Panc1 (cell line): ENCODE results near the gene RFX2. TPM values are rescaled to one million over a fixed set of nuclear protein-coding genes. Genes with fewer than 3 reads are reported as not detected.

Experiments used
- ATAC-seq: fragments of 200-7000 bp; cut with Tn5 transposase; 2 replicates; pipeline ENCODE4 v1.9.1; 2020; ENCODE audit warnings: mild to moderate bottlenecking, moderate library complexity
- BruUV-seq: library from RNA; stranded (reverse); fragments of 400-500 nt; replicated peaks from 2 replicates; lab custom pipeline; 2021; lab: Mats Ljungman, UMichigan
- CTCF ChIA-PET: fragments of 300-600 bp; sonication (Branson Sonifier 250); formaldehyde crosslinking; loops from one replicate; lab custom pipeline; 2022; ENCODE audit warnings: antibody characterized with exemption; lab: Charles Lee
- POLR2A ChIA-PET: fragments of 300-600 bp; sonication (Branson Sonifier 250); formaldehyde crosslinking; loops from one replicate; lab custom pipeline; 2022; ENCODE audit warnings: antibody characterized with exemption; lab: Charles Lee
- DNase-seq: peaks from one replicate; pipeline ENCODE4 v3.0.0-alpha.2; 2010; ENCODE audit warnings: low read depth, low spot score
- H3K27ac ChIP-seq: 2 replicates; pipeline ENCODE4 v1.5.1; 2011; ENCODE audit warnings: mild to moderate bottlenecking, low read length, inconsistent platforms
- H3K27me3 ChIP-seq: fragments of 200-500 bp; sonication (Bioruptor generic); 2 replicates; pipeline ENCODE4 v1.6.0; 2014; ENCODE audit warnings: low read length, inconsistent platforms; ENCODE audit not compliant: control insufficient read depth, insufficient read depth
- H3K36me3 ChIP-seq: fragments of 200-500 bp; sonication (Bioruptor generic); 2 replicates; pipeline ENCODE4 v1.5.1; 2014; ENCODE audit warnings: inconsistent platforms, mild to moderate bottlenecking, low read length, moderate library complexity; ENCODE audit not compliant: control insufficient read depth, insufficient read depth
- H3K4me1 ChIP-seq: 2 replicates; pipeline ENCODE4 v1.5.1; 2011; ENCODE audit warnings: inconsistent platforms, mild to moderate bottlenecking, low read length, moderate library complexity; ENCODE audit not compliant: control insufficient read depth, insufficient read depth
- H3K4me3 ChIP-seq, 2 experiments: 2 replicates each; pipeline ENCODE4 v1.5.1; 2011 to 2012; ENCODE audit warnings: low read depth in 2 of 2, low read length in 2 of 2, mild to moderate bottlenecking in 2 of 2, inconsistent platforms in 1 of 2, moderate library complexity in 1 of 2
- H3K9me3 ChIP-seq: fragments of 200-500 bp; sonication (Bioruptor generic); 2 replicates; pipeline ENCODE4 v1.5.1; 2014; ENCODE audit warnings: low read depth, mild to moderate bottlenecking, inconsistent platforms, low read length, moderate library complexity; ENCODE audit not compliant: control insufficient read depth, insufficient read depth
- CTCF ChIP-seq: fragments of 450-650 bp; IDR thresholded peaks from 2 replicates; pipeline ENCODE4 v1.5.1; 2017; ENCODE audit warnings: mild to moderate bottlenecking
- POLR2AphosphoS5 ChIP-seq: IDR thresholded peaks from 2 replicates; pipeline ENCODE4 v1.6.1; 2012; ENCODE audit warnings: mild to moderate bottlenecking, low read depth, low read length, moderate library complexity
- REST ChIP-seq, 2 experiments: IDR thresholded peaks; 2 replicates each; pipeline ENCODE4 v1.6.1; 2011 to 2012; ENCODE audit warnings: low read depth in 2 of 2, control low read depth in 1 of 2, low read length in 1 of 2, mild to moderate bottlenecking in 1 of 2, moderate library complexity in 1 of 2; ENCODE audit not compliant: insufficient read depth in 1 of 2
- SIN3A ChIP-seq: IDR thresholded peaks from 2 replicates; pipeline ENCODE4 v1.6.1; 2012; ENCODE audit warnings: low read depth, mild to moderate bottlenecking, low read length, moderate library complexity, borderline replicate concordance; ENCODE audit not compliant: insufficient read depth
- TCF7L2 ChIP-seq: IDR thresholded peaks from 2 replicates; pipeline ENCODE4 v1.6.1; 2011; ENCODE audit warnings: mild to moderate bottlenecking, low read depth, low read length, inconsistent platforms
- in situ Hi-C: cut with HindIII; loops from 2 replicates; pipeline ENCODE4 v1.10.0; 2016; ENCODE audit warnings: low sequenced_read_pairs, low pct_unique_long_range_greater_than_20kb
- intact Hi-C: fragments of 100-400 bp; cut with micrococcal nuclease; formaldehyde crosslinking; loops from one replicate; pipeline ENCODE4 v1.10.0; 2022; ENCODE audit not compliant: unreplicated experiment
- total RNA-seq: library from RNA; stranded (reverse); gene quantifications from one replicate; pipeline ENCODE4 v1.2.1, GENCODE V29; 2021; ENCODE audit not compliant: unreplicated experiment

Gene RFX2
- total RNA-seq, 1 experiment from 2014 or later, result 8.0 TPM

GRCh38 chr19:6038634-6039405 is 71.5 kb downstream of the RFX2 start:
- no peak for ATAC-seq
- POLR2A ChIA-PET, result no interaction called here
- intact Hi-C loops, result no loop called here

GRCh38 chr19:6035026-6035425 is 75.3 kb downstream of the RFX2 start:
- ATAC-seq (no peak), DNase-seq (no peak)
- H3K4me3 ChIP-seq, result no peak overlapping the region
- POLR2A ChIA-PET, result no interaction called here
- no peak overlapping the region for H3K27ac ChIP-seq
- intact Hi-C loops, result no loop called here
- H3K27me3 ChIP-seq, result no peaks in the 10 kb centered on the region
- no peaks in the 10 kb centered on the region for H3K4me1 ChIP-seq
- in situ Hi-C loops, result no loop called here
- H3K36me3 ChIP-seq, result no peaks in the 10 kb centered on the region
- TF ChIP-seq POLR2AphosphoS5 (no peak), SIN3A (no peak), REST (IDR thresholded peaks at IDR 0.05; ENCODE audit: insufficient read depth in 1 of 2, low read depth in 2 of 2, low read length in 1 of 2) (no peak), CTCF (no peak), TCF7L2 (no peak)
- CTCF ChIA-PET, result no interaction called here
- no TSS peak for BruUV-seq
- no peaks in the 10 kb centered on the region for H3K9me3 ChIP-seq

More at GRCh38 chr19:6038634-6039405, 71.5 kb downstream of the RFX2 start:
- no peak for DNase-seq
- Histone ChIP-seq H3K27me3 (no peaks in the 10 kb centered on the region), H3K4me1 (no peaks in the 10 kb centered on the region), H3K9me3 (no peaks in the 10 kb centered on the region), H3K27ac (no peak overlapping the region), H3K4me3 (no peak overlapping the region), H3K36me3 (no peaks in the 10 kb centered on the region)
- TF ChIP-seq REST (IDR thresholded peaks at IDR 0.05; ENCODE audit: insufficient read depth in 1 of 2, low read depth in 2 of 2, low read length in 1 of 2), result no peak
- no peak for TF ChIP-seq TCF7L2
- no peak for TF ChIP-seq SIN3A
- no peak for TF ChIP-seq CTCF
- TF ChIP-seq POLR2AphosphoS5, result no peak
- CTCF ChIA-PET, result no interaction called here
- in situ Hi-C loops, result no loop called here
- no TSS peak for BruUV-seq
